Testis (tissue), 3 donors: ENCODE data around the gene TGDS. TPM values are rescaled to one million over a fixed set of nuclear protein-coding genes. Genes with fewer than 3 reads are reported as not detected.

Experiments used
- DNase-seq: peaks from one replicate; pipeline ENCODE4 v3.0.0-alpha.2; 2019
- H3K27ac ChIP-seq, 2 donors: fragments of 200-600 bp; sonication (generic); one replicate each; pipeline ENCODE4 v1.5.1; 2019
- H3K27me3 ChIP-seq: fragments of 200-600 bp; sonication (generic); one replicate; pipeline ENCODE4 v1.5.1; 2019
- H3K36me3 ChIP-seq: fragments of 200-600 bp; sonication (generic); one replicate; pipeline ENCODE4 v1.5.1; 2017; ENCODE audit warnings: low read depth; ENCODE audit errors: missing control alignments
- H3K4me1 ChIP-seq: fragments of 200-600 bp; sonication (generic); one replicate; pipeline ENCODE4 v1.5.1; 2019
- H3K4me3 ChIP-seq, 2 donors: fragments of 200-600 bp; sonication (generic); one replicate each; pipeline ENCODE4 v1.5.1; 2017 to 2019
- H3K9me3 ChIP-seq: fragments of 200-600 bp; sonication (generic); one replicate; pipeline ENCODE4 v1.5.1; 2017
- CTCF ChIP-seq, 3 experiments: fragments of 450-650 bp in 2 of 3; fragments of 200-600 bp in 1 of 3; sonication (generic) in 1 of 3; IDR thresholded peaks; one replicate each; pipeline ENCODE4 v1.5.1; 2016 to 2019; ENCODE audit warnings: antibody characterized with exemption in 3 of 3, mild to moderate bottlenecking in 2 of 3, moderate library complexity in 1 of 3
- POLR2A ChIP-seq: fragments of 450-650 bp; IDR thresholded peaks from one replicate; pipeline ENCODE4 v1.6.1; 2017; ENCODE audit warnings: antibody characterized with exemption, mild to moderate bottlenecking, moderate library complexity
- WGBS, 2 donors: methylation state at CpG; one replicate each; pipeline ENCODE4 v1.1.5; 2018; 5-methylcytosine and 5-hydroxymethylcytosine counted together
- intact Hi-C: fragments of 100-400 bp; cut with DNase I; formaldehyde crosslinking; loops from one replicate; pipeline ENCODE4 v1.15.1; 2023; ENCODE audit warnings: low total_unique reads
- polyA plus RNA-seq: library from polyadenylated mRNA; stranded (reverse); fragments of 350-450 nt; fragmentation: Illumina TruSeq; extraction: RNeasy Lipid Tissue Mini Kit (QIAGEN cat#74804); gene quantifications from one replicate; pipeline ENCODE4 v1.2.3, GENCODE V29; 2014; ENCODE audit warnings: low read depth, low replicate concordance; ENCODE audit not compliant: insufficient read depth
- total RNA-seq, 2 donors: library from RNA; depleted of rRNA; stranded (reverse); fragments of >200 nt; gene quantifications; one replicate each; pipeline ENCODE4 v1.2.3, GENCODE V29; 2016

TGDS gene
- total and polyA plus RNA-seq, 3 donors from 2014 or later: 8.7 to 10.1 (median 9.5) TPM

- no peak for DNase-seq
- 14 to 17% methylated on average over 18 to 21 of the region's 21 CpGs for WGBS, 2 donors
- Histone ChIP-seq H3K4me3 (peak overlapping the region; percentile 79 to 86), H3K27me3 (no peaks in the 10 kb centered on the region), H3K4me1 (peaks cover 7% of the 10 kb centered on the region), H3K9me3 (no peaks in the 10 kb centered on the region), H3K36me3 (no peaks in the 10 kb centered on the region), H3K27ac (peak overlapping the region; percentile 95 to 98)
- intact Hi-C loops: no loop called here
- TF ChIP-seq CTCF (IDR thresholded peaks at IDR 0.05) (no peak), POLR2A (no peak)
Measured at GRCh38 chr13:94550062-94550738, 45.8 kb downstream of the TGDS start.

GRCh38 chr13:94549232-94550061, 46.5 kb downstream of the TGDS start:
- no peaks in the 10 kb centered on the region for H3K36me3 ChIP-seq
- peak overlapping the region; percentile 79 to 86 for H3K4me3 ChIP-seq
- H3K27me3 ChIP-seq: no peaks in the 10 kb centered on the region
- intact Hi-C loops: no loop called here
- H3K9me3 ChIP-seq: no peaks in the 10 kb centered on the region
- H3K4me1 ChIP-seq: peaks cover 7% of the 10 kb centered on the region
- TF ChIP-seq CTCF (IDR thresholded peaks at IDR 0.05) (peak in 1 of 3 experiments; percentile 12), POLR2A (no peak)
- peak overlapping the region; percentile 95 to 98 for H3K27ac ChIP-seq
- WGBS, 2 donors: 0% methylated on average over 22 to 65 of the region's 66 CpGs
- DNase-seq: peak; percentile 95

- DNase-seq: peak; percentile 71
- WGBS, 2 donors: 0 to 1% methylated on average over 6 to 19 of the region's 19 CpGs
- Histone ChIP-seq H3K4me3 (peak overlapping the region; percentile 79 to 86), H3K27me3 (no peaks in the 10 kb centered on the region), H3K4me1 (peaks cover 7% of the 10 kb centered on the region), H3K27ac (peak overlapping the region; percentile 95 to 98), H3K36me3 (no peaks in the 10 kb centered on the region), H3K9me3 (no peaks in the 10 kb centered on the region)
- intact Hi-C loops: no loop called here
- TF ChIP-seq POLR2A (no peak), CTCF (IDR thresholded peaks at IDR 0.05) (no peak)
Measured at GRCh38 chr13:94548821-94549231, 47.1 kb downstream of the TGDS start.

- 23 to 26% methylated on average over 6 of the region's 6 CpGs for WGBS, 2 donors
- TF ChIP-seq CTCF (IDR thresholded peaks at IDR 0.05): no peak
- Histone ChIP-seq H3K36me3 (no peaks in the 10 kb centered on the region), H3K27me3 (no peaks in the 10 kb centered on the region), H3K4me3 (peak overlapping the region; percentile 79 to 86), H3K4me1 (peaks cover 7% of the 10 kb centered on the region), H3K27ac (peak overlapping the region; percentile 95 to 98), H3K9me3 (no peaks in the 10 kb centered on the region)
- DNase-seq: peak; percentile 23
- intact Hi-C loops: no loop called here
Measured at GRCh38 chr13:94548382-94548781, 47.6 kb downstream of the TGDS start.
